Measurements from ENCODE around the gene FAM168A. TPM values are rescaled to one million over a fixed set of nuclear protein-coding genes. Genes with fewer than 3 reads are reported as not detected.
A peak's percentile ranks its signal among the peaks of the same experiment; 100 is the strongest.

Gene FAM168A
- total and polyA plus RNA-seq, 2 of the 8 experiments (the other 6 are each of a cell fraction or from before 2014, with no cell fraction given), result 17.1 to 21.6 TPM

DNA sequence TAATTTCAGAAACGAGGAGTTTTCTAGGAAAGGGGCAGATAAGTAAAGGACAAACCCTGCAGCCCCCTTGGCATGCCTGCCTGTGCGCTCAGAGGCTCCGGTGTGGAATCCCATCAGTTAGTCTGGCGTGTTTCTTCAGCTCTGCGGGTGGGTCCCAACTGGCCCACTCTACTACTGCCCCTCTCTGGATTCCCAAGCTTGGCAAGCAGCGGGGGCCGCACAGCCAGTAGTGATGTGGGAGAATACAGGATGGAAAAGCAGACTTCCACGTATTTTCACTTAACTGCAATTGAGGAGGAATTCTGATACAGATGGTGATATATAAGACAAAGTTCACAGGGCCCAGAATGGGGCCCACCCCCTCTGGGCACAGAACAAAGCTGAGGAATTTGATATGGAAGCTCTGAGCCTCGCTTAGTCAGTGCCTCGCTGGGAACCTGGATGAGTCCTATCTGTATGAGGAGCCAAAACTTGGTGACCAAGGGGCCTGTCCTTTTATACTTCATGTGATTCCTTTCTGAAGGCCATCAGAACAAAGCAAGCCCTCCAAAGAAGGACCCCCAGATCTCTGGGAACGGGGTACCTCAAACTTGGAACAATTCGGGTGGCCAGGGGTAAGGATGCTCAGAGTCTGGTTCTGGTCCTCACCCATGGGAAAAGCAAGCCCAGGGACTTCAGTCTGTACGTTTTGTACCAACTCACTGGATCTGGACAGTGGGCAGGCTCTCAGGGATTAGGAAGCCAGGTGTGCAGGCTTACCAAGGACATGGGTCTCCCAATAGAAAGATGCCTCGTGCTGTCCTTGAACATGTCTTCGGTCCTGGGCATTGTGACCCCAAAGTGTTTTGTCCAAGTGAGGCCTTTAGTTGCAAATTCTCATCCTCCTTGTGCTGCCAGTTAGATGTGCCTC lies 195.7 kb downstream of the FAM168A start:
- Histone ChIP-seq H3K14ac (ENCODE audit: insufficient read length) (no peak overlapping the region), H3K27ac (ENCODE audit: low read depth, low read length) (no peak overlapping the region), H3K4me1 (replicated peaks in 1 of 4; ENCODE audit: control insufficient read depth in 3 of 4, insufficient read depth in 4 of 4, low read length in 3 of 4) (peaks cover 0 to 3% (median 2%) of the 10 kb centered on the region in 4 experiments; a peak in 5 of 7 replicates), H3K36me3 (ENCODE audit: control insufficient read depth in 2 of 4, insufficient read depth in 4 of 4, low read length in 3 of 4) (peaks cover 0 to 5% (median 0%) of the 10 kb centered on the region in 4 experiments; a peak in 2 of 8 replicates), H4K20me1 (replicated peaks in 1 of 2; ENCODE audit: control insufficient read depth in 1 of 2, insufficient read depth in 2 of 2, low read length in 2 of 2) (peaks cover 1 to 3% of the 10 kb centered on the region in 2 experiments), H3K4me2 (ENCODE audit: insufficient read depth in 1 of 2, low read depth in 2 of 2, low read length in 2 of 2) (no peak overlapping the region; a peak in 1 of 4 replicates), H4K8ac (ENCODE audit: extremely low read depth, insufficient read depth, low read length) (no peak overlapping the region), H3K27me3 (replicated peaks in 1 of 4; ENCODE audit: control insufficient read depth in 3 of 4, extremely low read depth in 1 of 4, insufficient read depth in 3 of 4, low read length in 3 of 4) (no peaks in the 10 kb centered on the region), H3K9me3 (ENCODE audit: insufficient read depth in 2 of 2, low read depth in 1 of 2, low read length in 1 of 2) (no peaks in the 10 kb centered on the region), H2BK20ac (ENCODE audit: low read length) (no peak overlapping the region), H2AFZ (ENCODE audit: low read length) (no peak overlapping the region), H3K4me3 (ENCODE audit: extremely low read depth in 1 of 4, insufficient read depth in 2 of 4, low read depth in 3 of 4, low read length in 4 of 4) (no peak overlapping the region), H2AK5ac (ENCODE audit: low read depth, low read length) (no peak overlapping the region), H3K79me2 (ENCODE audit: control insufficient read depth in 1 of 2, insufficient read depth in 2 of 2, low read length in 2 of 2) (no peaks in the 10 kb centered on the region), H4K91ac (replicated peaks; ENCODE audit: insufficient read length, low read length) (no peak overlapping the region), H3K56ac (replicated peaks; ENCODE audit: insufficient read length, low read depth, low read length) (no peak overlapping the region), H2BK12ac (ENCODE audit: low read depth, low read length) (peak overlapping the region; percentile 68; the same call in 1 of the 2 replicates), H3K79me1 (ENCODE audit: low read depth, low read length) (no peaks in the 10 kb centered on the region), H2BK120ac (replicated peaks; ENCODE audit: low read depth, low read length) (no peak overlapping the region), H2BK5ac (ENCODE audit: low read depth, low read length) (no peak overlapping the region), H3K23ac (ENCODE audit: insufficient read length) (no peak overlapping the region), H3K4ac (replicated peaks; ENCODE audit: insufficient read length, low read depth, low read length) (no peak overlapping the region), H3K18ac (ENCODE audit: extremely low read depth, low read length) (no peak overlapping the region), H3K23me2 (ENCODE audit: low read depth, low read length) (no peaks in the 10 kb centered on the region), H3K9ac (replicated peaks in 1 of 4; ENCODE audit: extremely low read depth in 1 of 4, low read depth in 3 of 4, low read length in 3 of 4) (no peak overlapping the region), H4K5ac (ENCODE audit: insufficient read length, low read depth, low read length) (no peak overlapping the region), H2BK15ac (ENCODE audit: low read length) (no peak overlapping the region)
- WGBS, 2 experiments (ENCODE audit: extremely low coverage in 1 of 2, insufficient coverage in 1 of 2, insufficient read length in 1 of 2, insufficient replicate concordance in 2 of 2, low coverage in 1 of 2, low lambda C conversion rate in 2 of 2, missing lambda C conversion rate in 1 of 2), result 88% methylated on average over 15 of the region's 15 CpGs; no CpG with 5 or more reads in 1 of the 2 experiments
- FAIRE-seq (no peak), DNase-seq (ENCODE audit: low read depth in 1 of 2, low spot score in 2 of 2) (no peak)
- TF ChIP-seq TBP (IDR thresholded peaks at IDR 0.05; ENCODE audit: low read depth, low read length) (no peak), TAF1 (IDR thresholded peaks at IDR 0.05; ENCODE audit: low read depth, low read length) (no peak), KDM4A (IDR thresholded peaks at IDR 0.05; ENCODE audit: low read depth, low read length, severe bottlenecking) (no peak)
- TF ChIP-seq, protein P1, sequence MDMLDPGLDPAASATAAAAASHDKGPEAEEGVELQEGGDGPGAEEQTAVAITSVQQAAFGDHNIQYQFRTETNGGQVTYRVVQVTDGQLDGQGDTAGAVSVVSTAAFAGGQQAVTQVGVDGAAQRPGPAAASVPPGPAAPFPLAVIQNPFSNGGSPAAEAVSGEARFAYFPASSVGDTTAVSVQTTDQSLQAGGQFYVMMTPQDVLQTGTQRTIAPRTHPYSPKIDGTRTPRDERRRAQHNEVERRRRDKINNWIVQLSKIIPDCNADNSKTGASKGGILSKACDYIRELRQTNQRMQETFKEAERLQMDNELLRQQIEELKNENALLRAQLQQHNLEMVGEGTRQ (IDR thresholded peaks at IDR 0.05; ENCODE audit: low read length), result no peak
- ChIA-PET POLR2A (ENCODE audit: partially characterized antibody) (interaction anchor here (1.3 kb wide), 1 partner anchor 258 kb away, joined by 4 read pairs; no protein-coding TSS in a partner anchor), CTCF (ENCODE audit: partially characterized antibody) (interaction anchor here (0.7 to 59.1 kb wide), 17 partner anchors 8 to 529 kb away, joined by 3 to 1456 read pairs (median 6); partner anchors contain the start of genes FAM168A and PLEKHB1)

Measured in H1 (cell line).